Nephron progenitor cell (in vitro differentiated cells): ENCODE results near the gene CEACAM4.

Experiments
- DNase-seq: peaks from one replicate; pipeline ENCODE4 v3.0.0; 2021
- H3K27ac Mint-ChIP-seq: 2 replicates; pipeline ENCODE4 v1.8.0; 2021; ENCODE audit warnings: mild to moderate bottlenecking, moderate library complexity, mixed read lengths
- H3K27me3 Mint-ChIP-seq: 2 replicates; pipeline ENCODE4 v1.8.0; 2021; ENCODE audit warnings: mild to moderate bottlenecking, low read depth, mixed read lengths; ENCODE audit not compliant: poor library complexity
- H3K36me3 Mint-ChIP-seq: 2 replicates; pipeline ENCODE4 v1.8.0; 2021; ENCODE audit warnings: low read depth, mixed read lengths
- H3K4me1 Mint-ChIP-seq: 2 replicates; pipeline ENCODE4 v1.8.0; 2021; ENCODE audit warnings: mixed read lengths
- H3K4me3 Mint-ChIP-seq: 2 replicates; pipeline ENCODE4 v1.8.0; 2021; ENCODE audit warnings: mild to moderate bottlenecking, moderate library complexity, mixed read lengths
- H3K9me3 Mint-ChIP-seq: 2 replicates; pipeline ENCODE4 v1.8.0; 2021; ENCODE audit warnings: mild to moderate bottlenecking, moderate library complexity, mixed read lengths
- CTCF ChIP-seq: fragments of 200-600 bp; sonication (generic); IDR thresholded peaks from 2 replicates; pipeline ENCODE4 v1.5.0; 2021; ENCODE audit warnings: antibody characterized with exemption

CEACAM4 gene

GRCh38 chr19:41591951-41592562 is 34.8 kb downstream of the CEACAM4 start:
- DNase-seq: no peak
- H3K27ac Mint-ChIP-seq: no peak overlapping the region
- peaks cover 56% of the 10 kb centered on the region for H3K9me3 Mint-ChIP-seq
- H3K36me3 Mint-ChIP-seq: no peaks in the 10 kb centered on the region
- TF ChIP-seq CTCF: no peak
- peaks cover 11% of the 10 kb centered on the region for H3K27me3 Mint-ChIP-seq
- H3K4me1 Mint-ChIP-seq: no peaks in the 10 kb centered on the region
- H3K4me3 Mint-ChIP-seq: no peak overlapping the region

- no peak for TF ChIP-seq CTCF
- Mint-ChIP-seq H3K27me3 (peaks cover 11% of the 10 kb centered on the region), H3K9me3 (peaks cover 61% of the 10 kb centered on the region), H3K27ac (no peak overlapping the region), H3K4me3 (no peak overlapping the region), H3K36me3 (no peaks in the 10 kb centered on the region), H3K4me1 (no peaks in the 10 kb centered on the region)
- DNase-seq: no peak
These were observed 35.9 kb downstream of the CEACAM4 start for GRCh38 chr19:41590936-41591335.

- no peaks in the 10 kb centered on the region for H3K36me3 Mint-ChIP-seq
- no peak overlapping the region for H3K27ac Mint-ChIP-seq
- peaks cover 3% of the 10 kb centered on the region for H3K27me3 Mint-ChIP-seq
- DNase-seq: no peak
- no peaks in the 10 kb centered on the region for H3K4me1 Mint-ChIP-seq
- H3K9me3 Mint-ChIP-seq: peaks cover 75% of the 10 kb centered on the region
- H3K4me3 Mint-ChIP-seq: no peak overlapping the region
- no peak for TF ChIP-seq CTCF
These were observed 37.5 kb downstream of the CEACAM4 start for GRCh38 chr19:41589371-41589770.

DNA sequence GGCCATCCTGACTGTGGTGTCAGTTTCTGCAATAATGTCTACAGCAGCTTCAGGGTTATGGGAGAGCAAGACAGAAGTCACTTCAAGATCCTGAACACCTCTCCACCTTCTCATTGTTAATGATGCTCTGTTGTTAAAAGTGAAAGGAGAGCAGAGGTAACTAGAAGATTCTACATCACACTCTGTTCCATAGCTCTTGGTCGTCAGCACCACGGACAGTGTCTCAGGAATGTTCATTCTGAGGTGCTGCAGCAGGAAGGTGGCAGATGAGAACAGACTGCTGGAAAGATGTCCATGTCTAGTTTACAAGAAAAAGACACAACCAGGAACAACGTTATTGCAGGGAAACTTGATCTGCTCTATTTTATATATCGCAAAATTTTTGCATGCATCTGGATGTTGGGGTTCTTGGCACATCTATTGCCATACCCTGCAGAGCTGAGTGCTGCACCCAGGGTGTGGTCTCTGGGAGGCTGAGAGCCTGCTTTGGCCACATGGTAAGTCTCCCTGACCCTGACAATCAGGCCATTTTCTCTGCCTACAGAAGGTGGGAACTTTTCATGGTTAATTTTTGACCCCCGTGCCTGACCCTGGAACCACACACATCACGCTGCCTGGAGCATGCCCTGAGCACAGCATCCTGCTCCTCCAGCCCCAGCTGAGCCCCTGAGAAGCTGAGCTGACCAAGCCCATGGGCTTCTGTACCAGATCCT is 38.2 kb downstream of the CEACAM4 start:
- Mint-ChIP-seq H3K27ac (no peak overlapping the region), H3K9me3 (peaks cover 78% of the 10 kb centered on the region), H3K36me3 (no peaks in the 10 kb centered on the region), H3K4me3 (no peak overlapping the region), H3K4me1 (no peaks in the 10 kb centered on the region), H3K27me3 (no peaks in the 10 kb centered on the region)
- peak; percentile 67 for DNase-seq
- no peak for TF ChIP-seq CTCF

DNA sequence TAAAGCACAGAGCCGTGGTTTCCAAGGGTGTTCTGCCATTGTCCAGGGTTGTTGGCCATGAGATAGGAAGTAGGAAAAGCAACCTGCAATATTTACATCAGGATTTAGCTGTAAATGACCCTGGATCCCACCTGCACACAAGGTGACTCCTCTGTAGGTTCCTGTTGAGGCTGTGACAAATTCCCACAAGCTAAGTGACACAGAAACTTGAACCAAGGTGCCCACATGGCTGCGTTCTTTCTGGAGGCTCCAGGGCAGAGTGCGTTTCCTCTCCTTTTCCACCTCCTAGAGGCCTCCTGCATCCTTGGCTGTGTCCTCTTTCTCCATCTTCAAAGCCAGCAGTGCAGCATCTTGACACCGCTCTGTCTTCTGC is 39.0 kb downstream of the CEACAM4 start:
- H3K9me3 Mint-ChIP-seq: peaks cover 81% of the 10 kb centered on the region
- H3K27me3 Mint-ChIP-seq: no peaks in the 10 kb centered on the region
- H3K4me1 Mint-ChIP-seq: no peaks in the 10 kb centered on the region
- no peak for TF ChIP-seq CTCF
- H3K27ac Mint-ChIP-seq: no peak overlapping the region
- H3K36me3 Mint-ChIP-seq: no peaks in the 10 kb centered on the region
- no peak overlapping the region for H3K4me3 Mint-ChIP-seq
- DNase-seq: no peak
